Measurements from ENCODE around the gene PLIN3. TPM values are rescaled to one million over a fixed set of nuclear protein-coding genes. Genes with fewer than 3 reads are reported as not detected.
"Not testable (repeated sequence)": the region's sequence is repeated elsewhere in the genome, so short reads cannot be mapped to it uniquely, and the experiment has no call there.

PLIN3 gene
- total and polyA plus RNA-seq, 2 experiments from 2014 or later: 97.8 to 118 TPM

- WGBS (ENCODE audit: low lambda C conversion rate, missing lambda C conversion rate): 93% methylated on average over 22 of the region's 22 CpGs
- DNase-seq (ENCODE audit: low spot score): no peak
- H4K20me1 ChIP-seq (ENCODE audit: insufficient read depth, poor library complexity, severe bottlenecking): no peaks in the 10 kb centered on the region
- no peaks in the 10 kb centered on the region for H3K36me3 ChIP-seq (replicated peaks; ENCODE audit: insufficient read depth, low read depth)
- TF ChIP-seq EZH2 (IDR thresholded peaks at IDR 0.05; ENCODE audit: borderline replicate concordance): no peak
- no peak for TF ChIP-seq EZH2phosphoT487 (IDR thresholded peaks at IDR 0.05; ENCODE audit: low read depth, severe bottlenecking, unreplicated experiment)
- no peak for TF ChIP-seq CTCF (IDR thresholded peaks at IDR 0.05; ENCODE audit: poor library complexity)
- H3K79me2 ChIP-seq: no peaks in the 10 kb centered on the region
- no peak overlapping the region for H3K4me2 ChIP-seq
- H3K27ac ChIP-seq: no peak overlapping the region
- no peaks in the 10 kb centered on the region for H3K9me3 ChIP-seq (ENCODE audit: low read depth)
- H3K4me3 ChIP-seq: no peak overlapping the region
- H3K4me1 ChIP-seq (ENCODE audit: insufficient read depth): no peaks in the 10 kb centered on the region
- no peak overlapping the region for H2AFZ ChIP-seq
- no peaks in the 10 kb centered on the region for H3K9me2 ChIP-seq (replicated peaks; ENCODE audit: insufficient read depth)
- H3K27me3 ChIP-seq: no peaks in the 10 kb centered on the region
These were observed 23.6 kb upstream of the PLIN3 start for GRCh38 chr19:4891066-4891465.

- no peaks in the 10 kb centered on the region for H3K27me3 ChIP-seq
These were observed 21.8 kb upstream of the PLIN3 start for GRCh38 chr19:4889034-4889815.

GRCh38 chr19:4887803-4888202, 20.3 kb upstream of the PLIN3 start:
- not testable (repeated sequence) for H3K36me3 ChIP-seq (replicated peaks; ENCODE audit: insufficient read depth, low read depth); H3K79me2 ChIP-seq; H3K27ac ChIP-seq; H3K9me3 ChIP-seq (ENCODE audit: low read depth); H4K20me1 ChIP-seq (ENCODE audit: insufficient read depth, poor library complexity, severe bottlenecking); H3K27me3 ChIP-seq; H3K4me2 ChIP-seq; H2AFZ ChIP-seq; H3K9me2 ChIP-seq (replicated peaks; ENCODE audit: insufficient read depth); H3K4me1 ChIP-seq (ENCODE audit: insufficient read depth); H3K4me3 ChIP-seq; DNase-seq (ENCODE audit: low spot score)
- 100% methylated on average over 3 of the region's 6 CpGs for WGBS (ENCODE audit: low lambda C conversion rate, missing lambda C conversion rate)

More at GRCh38 chr19:4889034-4889815, 21.8 kb upstream of the PLIN3 start:
- no peaks in the 10 kb centered on the region for H4K20me1 ChIP-seq (ENCODE audit: insufficient read depth, poor library complexity, severe bottlenecking)
- H3K4me2 ChIP-seq: no peak overlapping the region
- no peaks in the 10 kb centered on the region for H3K9me3 ChIP-seq (ENCODE audit: low read depth)
- H3K27ac ChIP-seq: no peak overlapping the region
- WGBS (ENCODE audit: low lambda C conversion rate, missing lambda C conversion rate): 94% methylated on average over 14 of the region's 14 CpGs
- H3K79me2 ChIP-seq: no peaks in the 10 kb centered on the region
- no peaks in the 10 kb centered on the region for H3K9me2 ChIP-seq (replicated peaks; ENCODE audit: insufficient read depth)
- no peaks in the 10 kb centered on the region for H3K36me3 ChIP-seq (replicated peaks; ENCODE audit: insufficient read depth, low read depth)
- no peak for DNase-seq (ENCODE audit: low spot score)
- H3K4me3 ChIP-seq: no peak overlapping the region
- H2AFZ ChIP-seq: no peak overlapping the region
- H3K4me1 ChIP-seq (ENCODE audit: insufficient read depth): no peaks in the 10 kb centered on the region
- no peak for TF ChIP-seq CTCF (IDR thresholded peaks at IDR 0.05; ENCODE audit: poor library complexity)

- WGBS (ENCODE audit: low lambda C conversion rate, missing lambda C conversion rate): 83% methylated on average over 6 of the region's 6 CpGs
- H3K4me3 ChIP-seq; H3K27me3 ChIP-seq; H3K4me1 ChIP-seq (ENCODE audit: insufficient read depth); H3K27ac ChIP-seq; H3K9me3 ChIP-seq (ENCODE audit: low read depth); H3K36me3 ChIP-seq (replicated peaks; ENCODE audit: insufficient read depth, low read depth); H3K79me2 ChIP-seq; H2AFZ ChIP-seq; H4K20me1 ChIP-seq (ENCODE audit: insufficient read depth, poor library complexity, severe bottlenecking); H3K9me2 ChIP-seq (replicated peaks; ENCODE audit: insufficient read depth); DNase-seq (ENCODE audit: low spot score); H3K4me2 ChIP-seq: not testable (repeated sequence)
These were observed 17.5 kb upstream of the PLIN3 start for GRCh38 chr19:4884993-4885392.

GRCh38 chr19:4882874-4883273, 15.4 kb upstream of the PLIN3 start:
- H3K9me3 ChIP-seq (ENCODE audit: low read depth); H3K27ac ChIP-seq; H3K27me3 ChIP-seq; H3K4me1 ChIP-seq (ENCODE audit: insufficient read depth); H2AFZ ChIP-seq; H3K36me3 ChIP-seq (replicated peaks; ENCODE audit: insufficient read depth, low read depth); H4K20me1 ChIP-seq (ENCODE audit: insufficient read depth, poor library complexity, severe bottlenecking); H3K9me2 ChIP-seq (replicated peaks; ENCODE audit: insufficient read depth); H3K79me2 ChIP-seq; H3K4me2 ChIP-seq; DNase-seq (ENCODE audit: low spot score); H3K4me3 ChIP-seq: not testable (repeated sequence)
- WGBS (ENCODE audit: low lambda C conversion rate, missing lambda C conversion rate): 93% methylated on average over 6 of the region's 6 CpGs

All from hepatocyte (in vitro differentiated cells).